Medulla oblongata (tissue), 1 donor: ENCODE measurements around the gene POLA1.

Experiments used
- DNase-seq: peaks from one replicate; pipeline ENCODE4 v3.0.0-alpha.2; 2015; ENCODE audit errors: extremely low spot score

POLA1 gene

GRCh38 chrX:25028726-25029125 lies 335.0 kb downstream of the POLA1 start:
- no peak for DNase-seq

- no peak for DNase-seq
Measured at GRCh38 chrX:25029288-25029825, 335.6 kb downstream of the POLA1 start.

GRCh38 chrX:25034889-25035288 lies 341.2 kb downstream of the POLA1 start:
- no peak for DNase-seq

GRCh38 chrX:25039036-25039435 lies 345.3 kb downstream of the POLA1 start:
- DNase-seq, result no peak

- no peak for DNase-seq
Measured at GRCh38 chrX:25043192-25043591, 349.5 kb downstream of the POLA1 start.
